ENCODE measurements around the gene KRT71.

Gene KRT71

GRCh38 chr12:52578469-52578868 lies 25.5 kb upstream of the KRT71 start:
- Histone ChIP-seq H3K4me3 (no peak overlapping the region), H3K27ac (peak overlapping the region in 10 of 21 experiments; percentile 4 to 55 (median 25))

- H3K27ac ChIP-seq: no peak overlapping the region
- no peak overlapping the region for H3K4me3 ChIP-seq
These were observed 24.4 kb upstream of the KRT71 start for GRCh38 chr12:52577316-52577715.

- Histone ChIP-seq H3K27ac (no peak overlapping the region), H3K4me3 (no peak overlapping the region)
These were observed 23.0 kb upstream of the KRT71 start for GRCh38 chr12:52575948-52576347.

GRCh38 chr12:52575256-52575655 lies 22.3 kb upstream of the KRT71 start:
- Histone ChIP-seq H3K27ac (no peak overlapping the region), H3K4me3 (no peak overlapping the region)

GRCh38 chr12:52573743-52574142 lies 20.8 kb upstream of the KRT71 start, which contains the start of gene KRT74:
Gene KRT74, minus strand, starts transcription at chr12:52573843. Its CDS starts 66 bp downstream, at chr12:52573777.
- Histone ChIP-seq H3K27ac (no peak within 1 kb of the TSS), H3K4me3 (no peak within 1 kb of the TSS)

- Histone ChIP-seq H3K4me3 (no peak overlapping the region), H3K27ac (no peak overlapping the region)
These were observed 20.4 kb upstream of the KRT71 start for GRCh38 chr12:52573306-52573705.

- Histone ChIP-seq H3K27ac (no peak overlapping the region), H3K4me3 (no peak overlapping the region)
These were observed 17.6 kb upstream of the KRT71 start for GRCh38 chr12:52570511-52570910.

- Histone ChIP-seq H3K4me3 (no peak overlapping the region), H3K27ac (no peak overlapping the region)
These were observed 15.2 kb upstream of the KRT71 start for GRCh38 chr12:52568111-52568510.

GRCh38 chr12:52566847-52567291 lies 13.9 kb upstream of the KRT71 start:
- Histone ChIP-seq H3K27ac (no peak overlapping the region), H3K4me3 (no peak overlapping the region)

- no peak overlapping the region for H3K4me3 ChIP-seq
- no peak overlapping the region for H3K27ac ChIP-seq
These were observed 11.6 kb upstream of the KRT71 start for GRCh38 chr12:52564582-52564981.

GRCh38 chr12:52561880-52562449 lies 9.0 kb upstream of the KRT71 start:
- H3K4me3 ChIP-seq: no peak overlapping the region
- no peak overlapping the region for H3K27ac ChIP-seq

GRCh38 chr12:52559979-52560378 lies 7.0 kb upstream of the KRT71 start:
- H3K4me3 ChIP-seq: no peak overlapping the region
- no peak overlapping the region for H3K27ac ChIP-seq

GRCh38 chr12:52558781-52559445 lies 6.0 kb upstream of the KRT71 start:
- H3K4me3 ChIP-seq: no peak overlapping the region
- no peak overlapping the region for H3K27ac ChIP-seq

- H3K4me3 ChIP-seq: no peak overlapping the region
- H3K27ac ChIP-seq: no peak overlapping the region
These were observed 4.5 kb upstream of the KRT71 start for GRCh38 chr12:52557476-52557875.

GRCh38 chr12:52555577-52555976 lies 2.6 kb upstream of the KRT71 start:
- Histone ChIP-seq H3K4me3 (no peak overlapping the region), H3K27ac (no peak overlapping the region)

- Histone ChIP-seq H3K27ac (no peak overlapping the region), H3K4me3 (no peak overlapping the region)
These were observed 890 bp downstream of the KRT71 start for GRCh38 chr12:52552055-52552454.

GRCh38 chr12:52551216-52551865 lies 1.6 kb downstream of the KRT71 start:
- H3K27ac ChIP-seq: no peak overlapping the region
- H3K4me3 ChIP-seq: no peak overlapping the region

- H3K27ac ChIP-seq: no peak overlapping the region
- H3K4me3 ChIP-seq: no peak overlapping the region
These were observed 6.8 kb downstream of the KRT71 start for GRCh38 chr12:52546126-52546525.

GRCh38 chr12:52543985-52544883 lies 8.7 kb downstream of the KRT71 start:
- Histone ChIP-seq H3K4me3 (no peak overlapping the region), H3K27ac (peak overlapping the region in 7 of 21 experiments; percentile 3 to 64 (median 39))

- H3K4me3 ChIP-seq: no peak overlapping the region
- no peak overlapping the region for H3K27ac ChIP-seq
These were observed 10.1 kb downstream of the KRT71 start for GRCh38 chr12:52542785-52543318.

Measured in skin epidermis (tissue), 12 donors.